ENCODE results near the gene LIPG. TPM values are rescaled to one million over a fixed set of nuclear protein-coding genes. Genes with fewer than 3 reads are reported as not detected.

LIPG gene
- polyA plus RNA-seq, 1 donor (not counting 4 experiments of a cell fraction or from before 2014, with no cell fraction given) = 241 TPM

DNA sequence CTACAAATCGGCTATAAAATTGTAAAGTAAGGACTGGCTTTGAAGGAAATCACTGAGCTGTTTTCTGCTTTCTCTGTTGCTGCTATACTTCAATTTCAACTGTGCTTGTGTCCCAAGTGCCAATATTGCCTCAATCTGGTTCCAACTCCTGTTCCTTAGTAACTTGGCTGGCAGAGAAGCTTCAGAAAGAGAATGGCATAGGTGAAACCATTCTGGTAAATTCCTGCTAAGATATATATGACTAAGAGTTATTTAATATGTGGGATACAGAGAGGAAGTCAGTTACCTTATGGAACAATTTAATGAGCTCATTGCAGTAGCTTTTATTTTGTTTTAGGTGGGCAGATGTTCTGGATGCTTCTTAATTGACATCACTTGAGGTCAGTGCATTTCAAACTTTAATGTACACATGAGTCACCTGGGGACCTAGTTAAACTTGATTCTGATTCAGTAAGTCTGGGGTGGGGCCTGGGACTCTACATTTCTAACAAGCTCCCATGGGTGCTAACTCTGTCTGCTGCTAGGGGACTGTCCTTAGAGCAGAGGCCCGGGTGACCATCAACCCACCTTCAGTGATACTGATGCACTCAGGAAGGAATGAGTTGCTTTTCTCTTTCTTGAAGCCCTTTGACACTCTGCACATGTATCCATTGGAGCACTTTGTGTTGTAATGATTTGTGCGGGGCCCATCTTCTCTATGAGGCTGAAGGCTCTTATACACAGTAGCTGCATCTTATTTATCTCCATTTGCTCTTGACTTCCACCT is 47.6 kb downstream of the LIPG start:
- dilution Hi-C loops (cut with MboI; ENCODE audit: extremely low pct_ligation_motif_present, low sequenced_read_pairs) = no loop called here
- Histone ChIP-seq H3K4me1 (ENCODE audit: control insufficient read depth, extremely low read depth, insufficient read depth, low read length) (peaks cover 48% of the 10 kb centered on the region), H3K27ac (ENCODE audit: control insufficient read depth, insufficient read depth, low read length) (peak overlapping the region; percentile 99), H2AFZ (ENCODE audit: control insufficient read depth, low read length) (no peak overlapping the region), H3K4me2 (ENCODE audit: control insufficient read depth, extremely low read depth, insufficient read depth, low read depth, low read length) (peak overlapping the region; percentile 95), H3K79me2 (ENCODE audit: control insufficient read depth, insufficient read depth, low read length) (no peaks in the 10 kb centered on the region), H3K4me3 (ENCODE audit: control insufficient read depth in 2 of 3, extremely low read depth in 1 of 3, insufficient read depth in 2 of 3, low read depth in 1 of 3, low read length in 3 of 3) (peak overlapping the region in 2 of 3 experiments; percentile 39 to 46), H3K36me3 (ENCODE audit: control insufficient read depth in 2 of 2, extremely low read depth in 1 of 2, insufficient read depth in 2 of 2, low read length in 2 of 2) (peaks cover 0 to 2% of the 10 kb centered on the region in 2 experiments), H3K27me3 (ENCODE audit: control insufficient read depth, extremely low read depth, insufficient read depth, low read length) (no peaks in the 10 kb centered on the region), H3K9me1 (ENCODE audit: control insufficient read depth, extremely low read depth, insufficient read depth, low read length) (no peaks in the 10 kb centered on the region), H4K20me1 (ENCODE audit: control insufficient read depth, extremely low read depth, insufficient read depth, low read length) (no peaks in the 10 kb centered on the region), H3K9me3 (ENCODE audit: control insufficient read depth, low read depth, low read length) (peaks cover 2% of the 10 kb centered on the region), H3K9ac (ENCODE audit: control insufficient read depth, extremely low read depth, insufficient read depth, low read length) (peak overlapping the region; percentile 85)
- TF ChIP-seq, protein P1, sequence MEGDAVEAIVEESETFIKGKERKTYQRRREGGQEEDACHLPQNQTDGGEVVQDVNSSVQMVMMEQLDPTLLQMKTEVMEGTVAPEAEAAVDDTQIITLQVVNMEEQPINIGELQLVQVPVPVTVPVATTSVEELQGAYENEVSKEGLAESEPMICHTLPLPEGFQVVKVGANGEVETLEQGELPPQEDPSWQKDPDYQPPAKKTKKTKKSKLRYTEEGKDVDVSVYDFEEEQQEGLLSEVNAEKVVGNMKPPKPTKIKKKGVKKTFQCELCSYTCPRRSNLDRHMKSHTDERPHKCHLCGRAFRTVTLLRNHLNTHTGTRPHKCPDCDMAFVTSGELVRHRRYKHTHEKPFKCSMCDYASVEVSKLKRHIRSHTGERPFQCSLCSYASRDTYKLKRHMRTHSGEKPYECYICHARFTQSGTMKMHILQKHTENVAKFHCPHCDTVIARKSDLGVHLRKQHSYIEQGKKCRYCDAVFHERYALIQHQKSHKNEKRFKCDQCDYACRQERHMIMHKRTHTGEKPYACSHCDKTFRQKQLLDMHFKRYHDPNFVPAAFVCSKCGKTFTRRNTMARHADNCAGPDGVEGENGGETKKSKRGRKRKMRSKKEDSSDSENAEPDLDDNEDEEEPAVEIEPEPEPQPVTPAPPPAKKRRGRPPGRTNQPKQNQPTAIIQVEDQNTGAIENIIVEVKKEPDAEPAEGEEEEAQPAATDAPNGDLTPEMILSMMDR (optimal IDR thresholded peaks at IDR 0.05 in 1 of 3, IDR thresholded peaks at IDR 0.05 in 1 of 3, conservative IDR thresholded peaks at IDR 0.05 in 1 of 3; ENCODE audit: extremely low read depth in 1 of 3, insufficient read depth in 2 of 3, low read length in 3 of 3) = no peak
- TF ChIP-seq EZH2 (IDR thresholded peaks at IDR 0.05; ENCODE audit: low read length) = no peak
- DNase-seq (ENCODE audit: low read depth, low spot score) (peak; percentile 94), FAIRE-seq (no peak)

DNA sequence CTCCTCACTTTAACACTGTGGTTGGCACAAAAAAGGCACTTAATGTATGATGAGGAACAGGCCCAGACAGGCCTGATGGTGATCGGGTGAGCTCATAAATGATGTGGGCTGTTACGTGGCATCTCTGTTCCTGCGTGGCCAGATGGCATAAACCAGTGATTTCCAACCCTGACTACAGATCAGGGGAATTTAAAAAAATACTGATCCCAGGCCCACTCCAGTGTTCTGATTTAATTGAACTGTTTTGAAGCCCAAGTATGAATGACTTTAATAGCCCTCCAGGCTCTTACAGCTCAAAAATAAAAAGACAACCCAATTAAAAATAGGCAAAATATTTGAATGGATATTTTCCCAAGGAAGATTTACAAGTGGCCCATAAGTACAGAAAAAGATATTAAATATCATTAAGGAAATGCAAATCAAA is 48.2 kb downstream of the LIPG start:
- dilution Hi-C loops (cut with MboI; ENCODE audit: extremely low pct_ligation_motif_present, low sequenced_read_pairs) = no loop called here
- H3K4me1 ChIP-seq (ENCODE audit: control insufficient read depth, extremely low read depth, insufficient read depth, low read length) = peaks cover 48% of the 10 kb centered on the region
- no peaks in the 10 kb centered on the region for H3K9me1 ChIP-seq (ENCODE audit: control insufficient read depth, extremely low read depth, insufficient read depth, low read length)
- peaks cover 2% of the 10 kb centered on the region for H3K9me3 ChIP-seq (ENCODE audit: control insufficient read depth, low read depth, low read length)
- no peaks in the 10 kb centered on the region for H4K20me1 ChIP-seq (ENCODE audit: control insufficient read depth, extremely low read depth, insufficient read depth, low read length)
- H3K27ac ChIP-seq (ENCODE audit: control insufficient read depth, insufficient read depth, low read length) = peak overlapping the region; percentile 99
- no peak overlapping the region for H2AFZ ChIP-seq (ENCODE audit: control insufficient read depth, low read length)
- H3K79me2 ChIP-seq (ENCODE audit: control insufficient read depth, insufficient read depth, low read length) = no peaks in the 10 kb centered on the region
- no peaks in the 10 kb centered on the region for H3K27me3 ChIP-seq (ENCODE audit: control insufficient read depth, extremely low read depth, insufficient read depth, low read length)
- TF ChIP-seq, protein P1 (optimal IDR thresholded peaks at IDR 0.05 in 1 of 3, IDR thresholded peaks at IDR 0.05 in 1 of 3, conservative IDR thresholded peaks at IDR 0.05 in 1 of 3; ENCODE audit: extremely low read depth in 1 of 3, insufficient read depth in 2 of 3, low read length in 3 of 3) = no peak
- TF ChIP-seq EZH2 (IDR thresholded peaks at IDR 0.05; ENCODE audit: low read length) = no peak
- FAIRE-seq = peak; percentile 97
- peaks cover 0 to 2% of the 10 kb centered on the region in 2 experiments for H3K36me3 ChIP-seq (ENCODE audit: control insufficient read depth in 2 of 2, extremely low read depth in 1 of 2, insufficient read depth in 2 of 2, low read length in 2 of 2)
- H3K9ac ChIP-seq (ENCODE audit: control insufficient read depth, extremely low read depth, insufficient read depth, low read length) = peak overlapping the region; percentile 85
- DNase-seq (ENCODE audit: low read depth, low spot score) = peak; percentile 82
- H3K4me2 ChIP-seq (ENCODE audit: control insufficient read depth, extremely low read depth, insufficient read depth, low read depth, low read length) = peak overlapping the region; percentile 95
- H3K4me3 ChIP-seq (ENCODE audit: control insufficient read depth in 2 of 3, extremely low read depth in 1 of 3, insufficient read depth in 2 of 3, low read depth in 1 of 3, low read length in 3 of 3) = peak overlapping the region in 2 of 3 experiments; percentile 39 to 46

Measured in keratinocyte (primary cell).